Gastrocnemius medialis (tissue), 4 donors: ENCODE data around the gene IL1RAP. TPM values are rescaled to one million over a fixed set of nuclear protein-coding genes. Genes with fewer than 3 reads are reported as not detected.

Experiments used
- ATAC-seq, 2 donors: fragments of 150-250 bp; one replicate each; pipeline ENCODE4 v1.9.1; 2016
- DNase-seq, 2 donors: peaks; one replicate each; pipeline ENCODE4 v3.0.0-alpha.2; 2019
- H3K27ac ChIP-seq, 4 donors: fragments of 200-600 bp; sonication (generic); 1 replicate in 1 of 4; 2 replicates in 3 of 4; pipeline ENCODE4 v1.5.1; 2016 to 2018; ENCODE audit warnings: mild to moderate bottlenecking in 2 of 4, moderate library complexity in 1 of 4
- H3K27me3 ChIP-seq, 3 donors: fragments of 200-600 bp; sonication (generic) in 2 of 3; 1 replicate in 1 of 3; 2 replicates in 2 of 3; pipeline versions ENCODE4 v1.5.1 to v1.6.0; 2016 to 2019; ENCODE audit warnings: mild to moderate bottlenecking in 1 of 3, moderate library complexity in 1 of 3
- H3K36me3 ChIP-seq, 2 donors: fragments of 200-600 bp; sonication (generic) in 1 of 2; one replicate each; pipeline ENCODE4 v1.5.1; 2017 to 2018
- H3K4me1 ChIP-seq, 2 donors: fragments of 200-600 bp; sonication (generic) in 1 of 2; one replicate each; pipeline ENCODE4 v1.5.1; 2016 to 2017; ENCODE audit warnings: mild to moderate bottlenecking in 2 of 2
- H3K4me3 ChIP-seq, 4 donors: fragments of 200-600 bp; sonication (generic) in 3 of 4; 1 replicate in 1 of 4; 2 replicates in 3 of 4; pipeline ENCODE4 v1.5.1; 2016 to 2019; ENCODE audit warnings: mild to moderate bottlenecking in 2 of 4
- H3K9me3 ChIP-seq, 3 donors: fragments of 200-600 bp; sonication (generic) in 2 of 3; 1 replicate in 1 of 3; 2 replicates in 2 of 3; pipeline ENCODE4 v1.5.1; 2016 to 2019
- POLR2A ChIP-seq, 2 donors: fragments of 450-650 bp; IDR thresholded peaks; one replicate each; pipeline ENCODE4 v1.6.1; 2017; ENCODE audit warnings: antibody characterized with exemption in 2 of 2, mild to moderate bottlenecking in 2 of 2, moderate library complexity in 2 of 2
- in situ Hi-C, 4 donors: fragments of 200-750 bp; cut with MboI; loops; one replicate each; pipeline versions ENCODE4 v1.15.0 to v1.8.0; 2017; ENCODE audit warnings: low sequenced_read_pairs in 4 of 4
- intact Hi-C: fragments of 100-400 bp; cut with DNase I; formaldehyde crosslinking; loops from one replicate; pipeline ENCODE4 v1.15.1; 2023; ENCODE audit warnings: low total_unique reads
- total RNA-seq, 4 donors: library from RNA; depleted of rRNA; stranded (reverse); fragments of >200 nt; gene quantifications; one replicate each; pipeline versions ENCODE4 v1.1.0 to v1.2.3, GENCODE V29; 2016
- TF ChIP-seq, protein P1 (sequence below), 5 experiments: fragments of 450-650 bp in 3 of 5; fragments of 200-600 bp in 2 of 5; sonication (generic) in 2 of 5; IDR thresholded peaks in 4 of 5; conservative IDR thresholded peaks in 1 of 5; 1 replicate in 4 of 5; 2 replicates in 1 of 5; pipeline ENCODE4 v1.5.1; 2016 to 2019; ENCODE audit warnings: antibody characterized with exemption in 5 of 5, mild to moderate bottlenecking in 3 of 5, moderate library complexity in 3 of 5

IL1RAP gene
- total RNA-seq, 4 donors from 2014 or later = 1.1 to 3.3 (median 2.6) TPM

DNA sequence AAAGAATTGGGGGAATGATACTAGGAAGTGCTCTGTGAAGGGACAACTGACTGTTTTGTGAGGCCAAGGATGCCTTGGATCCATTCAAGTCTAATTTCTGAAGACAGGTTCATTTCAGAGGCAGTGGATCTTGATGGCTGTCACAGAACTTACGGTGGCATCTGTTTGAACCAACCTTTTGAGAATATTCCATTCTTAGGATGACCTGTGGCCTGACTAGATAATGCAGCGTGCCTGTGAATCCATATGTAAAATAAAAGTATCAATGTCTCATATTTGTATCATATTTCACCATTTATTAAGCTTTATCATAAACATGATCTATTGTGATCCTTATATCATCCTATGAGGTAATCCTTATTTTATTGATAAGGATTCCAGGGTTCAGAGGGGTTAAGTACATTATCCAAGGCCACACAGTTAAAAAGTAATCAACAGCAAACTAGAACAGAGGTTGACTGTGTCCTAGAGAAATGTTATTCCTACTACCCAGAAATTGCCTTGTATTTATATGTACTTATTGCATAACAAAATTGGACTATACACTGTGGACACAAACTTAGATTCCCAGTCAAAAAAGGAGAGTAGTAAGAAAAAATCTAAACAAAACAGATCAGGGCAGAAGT is 34.3 kb downstream of the IL1RAP start:
- TF ChIP-seq, protein P1, sequence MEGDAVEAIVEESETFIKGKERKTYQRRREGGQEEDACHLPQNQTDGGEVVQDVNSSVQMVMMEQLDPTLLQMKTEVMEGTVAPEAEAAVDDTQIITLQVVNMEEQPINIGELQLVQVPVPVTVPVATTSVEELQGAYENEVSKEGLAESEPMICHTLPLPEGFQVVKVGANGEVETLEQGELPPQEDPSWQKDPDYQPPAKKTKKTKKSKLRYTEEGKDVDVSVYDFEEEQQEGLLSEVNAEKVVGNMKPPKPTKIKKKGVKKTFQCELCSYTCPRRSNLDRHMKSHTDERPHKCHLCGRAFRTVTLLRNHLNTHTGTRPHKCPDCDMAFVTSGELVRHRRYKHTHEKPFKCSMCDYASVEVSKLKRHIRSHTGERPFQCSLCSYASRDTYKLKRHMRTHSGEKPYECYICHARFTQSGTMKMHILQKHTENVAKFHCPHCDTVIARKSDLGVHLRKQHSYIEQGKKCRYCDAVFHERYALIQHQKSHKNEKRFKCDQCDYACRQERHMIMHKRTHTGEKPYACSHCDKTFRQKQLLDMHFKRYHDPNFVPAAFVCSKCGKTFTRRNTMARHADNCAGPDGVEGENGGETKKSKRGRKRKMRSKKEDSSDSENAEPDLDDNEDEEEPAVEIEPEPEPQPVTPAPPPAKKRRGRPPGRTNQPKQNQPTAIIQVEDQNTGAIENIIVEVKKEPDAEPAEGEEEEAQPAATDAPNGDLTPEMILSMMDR (IDR thresholded peaks at IDR 0.05 in 4 of 5, conservative IDR thresholded peaks at IDR 0.05 in 1 of 5) = no peak
- TF ChIP-seq POLR2A (IDR thresholded peaks at IDR 0.05) = no peak
- in situ Hi-C loops (no loop called here), intact Hi-C loops (no loop called here)
- H3K4me3 ChIP-seq = no peak overlapping the region
- no peaks in the 10 kb centered on the region for H3K4me1 ChIP-seq
- DNase-seq (no peak), ATAC-seq (no peak)
- peaks cover 0 to 4% (median 0%) of the 10 kb centered on the region in 3 donors for H3K9me3 ChIP-seq
- H3K27me3 ChIP-seq = no peaks in the 10 kb centered on the region
- H3K27ac ChIP-seq = no peak overlapping the region
- H3K36me3 ChIP-seq = no peaks in the 10 kb centered on the region

DNA sequence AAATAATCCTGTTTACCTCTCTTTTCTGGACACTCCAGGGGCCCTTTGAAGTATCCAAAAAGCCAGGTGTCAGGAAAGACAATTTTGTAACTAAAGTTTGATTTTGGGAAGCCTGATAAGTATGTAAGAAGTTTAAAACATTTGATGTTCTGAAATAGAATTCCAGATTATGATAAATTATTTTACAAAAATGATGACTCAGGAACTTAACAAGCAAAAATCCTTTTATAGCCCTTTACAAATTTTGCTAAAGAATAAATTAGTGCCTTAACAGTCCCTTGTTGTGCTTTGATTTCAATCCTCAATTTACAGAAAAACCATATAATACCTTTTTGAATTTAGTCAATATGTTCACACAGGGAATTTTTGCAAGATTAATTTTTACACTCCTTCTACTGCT is 38.1 kb downstream of the IL1RAP start:
- Histone ChIP-seq H3K9me3 (peaks cover 0 to 4% (median 0%) of the 10 kb centered on the region in 3 donors), H3K27me3 (no peaks in the 10 kb centered on the region), H3K4me3 (no peak overlapping the region), H3K27ac (no peak overlapping the region), H3K4me1 (no peaks in the 10 kb centered on the region), H3K36me3 (no peaks in the 10 kb centered on the region)
- in situ Hi-C loops (no loop called here), intact Hi-C loops (no loop called here)
- DNase-seq (no peak), ATAC-seq (no peak)
- no peak for TF ChIP-seq POLR2A (IDR thresholded peaks at IDR 0.05)
- TF ChIP-seq, protein P1 (IDR thresholded peaks at IDR 0.05 in 4 of 5, conservative IDR thresholded peaks at IDR 0.05 in 1 of 5) = no peak

DNA sequence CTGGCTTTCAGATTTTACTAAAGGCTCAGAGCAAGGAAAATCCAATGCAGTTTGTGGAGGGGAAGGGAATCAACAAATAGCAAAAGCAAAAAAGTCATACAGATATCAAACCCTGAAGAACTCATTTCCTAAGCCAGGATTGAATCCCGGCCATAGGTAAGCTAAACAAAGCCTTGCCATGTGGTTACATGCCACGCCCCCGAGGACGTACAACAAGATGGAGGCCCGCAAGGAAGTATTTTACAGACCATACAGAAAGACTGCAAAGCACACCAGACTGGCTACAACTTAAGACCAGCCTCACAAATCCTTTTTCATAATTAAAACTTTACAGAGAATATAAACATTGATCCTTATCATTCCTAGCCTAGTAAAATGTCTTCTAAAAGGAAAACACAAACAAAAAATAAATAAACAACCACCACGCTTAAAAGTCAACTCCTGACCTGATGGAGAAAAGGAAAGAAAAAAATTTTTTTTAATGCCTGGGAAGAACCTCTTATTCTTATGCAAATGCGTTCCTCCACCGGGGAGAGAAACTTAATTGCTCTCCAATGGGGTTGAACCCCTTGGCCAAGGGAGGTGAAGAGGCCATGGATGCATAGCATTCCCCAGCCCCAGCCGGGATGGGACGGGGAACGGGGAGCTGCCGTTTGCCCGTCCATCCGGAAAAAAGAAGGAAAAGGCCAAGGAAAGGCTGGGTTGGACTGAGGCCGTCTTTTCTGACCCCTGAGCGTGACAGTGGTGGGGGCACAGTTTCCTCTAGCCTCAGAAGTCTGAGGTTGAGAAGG is 39.3 kb downstream of the IL1RAP start:
- TF ChIP-seq, protein P1 (IDR thresholded peaks at IDR 0.05 in 4 of 5, conservative IDR thresholded peaks at IDR 0.05 in 1 of 5) = no peak
- no peak for TF ChIP-seq POLR2A (IDR thresholded peaks at IDR 0.05)
- intact Hi-C loops = no loop called here

DNA sequence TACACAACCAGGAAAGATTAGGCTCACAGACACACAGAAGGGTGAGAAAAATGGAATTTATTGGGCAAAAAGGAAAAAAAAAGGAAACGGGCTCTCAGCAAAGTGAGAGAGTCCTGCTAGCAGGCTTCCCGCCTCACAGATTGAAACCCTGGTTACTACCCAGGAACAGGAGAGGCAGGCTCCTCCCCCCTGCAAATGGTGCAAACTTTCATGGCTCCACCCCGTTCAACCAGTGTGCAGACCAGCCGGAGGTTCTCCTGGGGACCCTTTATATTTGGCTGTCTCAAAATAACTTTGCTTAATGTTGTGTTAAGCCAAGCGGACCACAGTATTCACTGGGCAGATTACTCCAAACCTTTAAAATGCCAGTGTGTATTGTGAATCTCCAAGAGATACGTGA is 40.3 kb downstream of the IL1RAP start:
- in situ Hi-C loops (no loop called here), intact Hi-C loops (no loop called here)
- H3K9me3 ChIP-seq = peaks cover 0 to 4% (median 0%) of the 10 kb centered on the region in 3 donors
- DNase-seq (no peak), ATAC-seq (no peak)
- H3K4me3 ChIP-seq = no peak overlapping the region
- H3K27me3 ChIP-seq = no peaks in the 10 kb centered on the region
- no peaks in the 10 kb centered on the region for H3K36me3 ChIP-seq
- TF ChIP-seq, protein P1 (IDR thresholded peaks at IDR 0.05 in 4 of 5, conservative IDR thresholded peaks at IDR 0.05 in 1 of 5) = no peak
- no peak for TF ChIP-seq POLR2A (IDR thresholded peaks at IDR 0.05)
- H3K4me1 ChIP-seq = no peaks in the 10 kb centered on the region
- H3K27ac ChIP-seq = no peak overlapping the region

More for the DNA sequence above, 39.3 kb downstream of the IL1RAP start:
- no peaks in the 10 kb centered on the region for H3K4me1 ChIP-seq
- H3K36me3 ChIP-seq = no peaks in the 10 kb centered on the region
- ATAC-seq = no peak
- no peaks in the 10 kb centered on the region for H3K27me3 ChIP-seq
- in situ Hi-C loops = no loop called here
- no peak overlapping the region for H3K4me3 ChIP-seq
- no peak overlapping the region for H3K27ac ChIP-seq
- H3K9me3 ChIP-seq = peaks cover 0 to 4% (median 0%) of the 10 kb centered on the region in 3 donors
- DNase-seq = no peak
